Measurements from ENCODE around the gene FCHSD1.

GRCh38 chr5:141634720-141635119 lies 16.5 kb downstream of the FCHSD1 start:
- TF ChIP-seq POLR2A (IDR thresholded peaks at IDR 0.05; ENCODE audit: low read depth, low read length) (no peak), POLR2AphosphoS5 (IDR thresholded peaks at IDR 0.05; ENCODE audit: low read depth, low read length) (no peak)

Data from GM12892 (cell line).